ENCODE results near the gene APOBEC2.

GRCh38 chr6:41047306-41047705 lies 5.7 kb upstream of the APOBEC2 start:
- no peak for TF ChIP-seq CTCF (IDR thresholded peaks at IDR 0.05)
- TF ChIP-seq EZH2 (IDR thresholded peaks at IDR 0.05; ENCODE audit: borderline replicate concordance, insufficient read depth, low read depth, low read length, poor library complexity, severe bottlenecking) = no peak
